Lower leg skin (tissue), 4 donors: ENCODE measurements around the gene FBXL13. TPM values are rescaled to one million over a fixed set of nuclear protein-coding genes. Genes with fewer than 3 reads are reported as not detected.

ENCODE experiments used
- DNase-seq, 2 donors: peaks; one replicate each; pipeline ENCODE4 v3.0.0-alpha.2; 2019; ENCODE audit warnings: low spot score in 2 of 2
- H3K4me3 ChIP-seq: fragments of 200-600 bp; sonication (generic); 2 replicates; pipeline ENCODE4 v1.5.1; 2017; ENCODE audit warnings: mild to moderate bottlenecking, low read depth; ENCODE audit not compliant: poor library complexity, severe bottlenecking
- CTCF ChIP-seq, 3 donors: fragments of 450-650 bp; IDR thresholded peaks; one replicate each; pipeline ENCODE4 v1.5.1; 2016; ENCODE audit warnings: antibody characterized with exemption in 3 of 3, mild to moderate bottlenecking in 3 of 3, moderate library complexity in 2 of 3
- POLR2A ChIP-seq, 2 donors: fragments of 450-650 bp; IDR thresholded peaks; one replicate each; pipeline ENCODE4 v1.6.1; 2016 to 2017; ENCODE audit warnings: antibody characterized with exemption in 2 of 2, mild to moderate bottlenecking in 1 of 2, moderate library complexity in 1 of 2
- WGBS, 2 donors: methylation state at CpG; one replicate each; pipeline ENCODE4 v1.1.5; 2018; 5-methylcytosine and 5-hydroxymethylcytosine counted together
- intact Hi-C: fragments of 100-400 bp; cut with DNase I; formaldehyde crosslinking; loops from one replicate; pipeline ENCODE4 v1.15.0; 2023; ENCODE audit warnings: low total_unique reads
- total RNA-seq, 4 donors: library from RNA; depleted of rRNA; stranded (reverse); fragments of >200 nt; gene quantifications; one replicate each; pipeline ENCODE4 v1.1.0, GENCODE V29; 2016

FBXL13 gene
- total RNA-seq, 4 donors from 2014 or later = 0.78 to 1.5 (median 1.1) TPM; not detected in 1

GRCh38 chr7:102890292-102890970, 184.2 kb downstream of the FBXL13 start:
- no peak for DNase-seq
- H3K4me3 ChIP-seq = no peak overlapping the region

DNA sequence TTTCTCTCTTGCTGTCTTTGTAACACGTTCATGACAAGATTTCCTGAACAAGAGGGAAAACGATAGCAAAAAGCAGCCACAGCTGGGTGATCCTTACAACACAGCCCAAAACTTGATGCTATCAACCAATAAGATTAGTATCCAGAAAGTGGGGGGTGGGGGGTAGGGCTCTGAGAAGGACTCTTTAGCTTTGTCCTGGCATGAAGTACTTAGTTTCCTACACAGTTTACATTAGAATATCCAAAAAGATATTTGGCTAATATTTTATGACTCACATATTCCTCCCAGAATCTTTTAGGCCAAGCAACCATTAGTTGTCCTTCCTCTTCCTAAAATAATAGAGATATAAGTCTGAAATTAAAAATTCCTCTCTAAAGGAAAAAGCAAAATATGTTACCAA, 184.7 kb downstream of the FBXL13 start:
- TF ChIP-seq CTCF (IDR thresholded peaks at IDR 0.05) (no peak), POLR2A (IDR thresholded peaks at IDR 0.05) (no peak)
- intact Hi-C loops = no loop called here
- no peak overlapping the region for H3K4me3 ChIP-seq
- no peak for DNase-seq
- 60 to 88% methylated on average over 2 of the region's 2 CpGs for WGBS, 2 donors

More at GRCh38 chr7:102890292-102890970, 184.2 kb downstream of the FBXL13 start:
- 71 to 74% methylated on average over 2 of the region's 2 CpGs for whole genome bisulfite sequencing, 2 donors
- intact Hi-C loops = no loop called here
- TF ChIP-seq CTCF (IDR thresholded peaks at IDR 0.05) (no peak), POLR2A (IDR thresholded peaks at IDR 0.05) (no peak)

GRCh38 chr7:102888561-102889233, 185.9 kb downstream of the FBXL13 start:
- DNase-seq = no peak
- intact Hi-C loops = no loop called here
- no peak overlapping the region for H3K4me3 ChIP-seq
- 88 to 90% methylated on average over 3 of the region's 3 CpGs for WGBS, 2 donors
- TF ChIP-seq CTCF (IDR thresholded peaks at IDR 0.05) (no peak), POLR2A (IDR thresholded peaks at IDR 0.05) (no peak)

DNA sequence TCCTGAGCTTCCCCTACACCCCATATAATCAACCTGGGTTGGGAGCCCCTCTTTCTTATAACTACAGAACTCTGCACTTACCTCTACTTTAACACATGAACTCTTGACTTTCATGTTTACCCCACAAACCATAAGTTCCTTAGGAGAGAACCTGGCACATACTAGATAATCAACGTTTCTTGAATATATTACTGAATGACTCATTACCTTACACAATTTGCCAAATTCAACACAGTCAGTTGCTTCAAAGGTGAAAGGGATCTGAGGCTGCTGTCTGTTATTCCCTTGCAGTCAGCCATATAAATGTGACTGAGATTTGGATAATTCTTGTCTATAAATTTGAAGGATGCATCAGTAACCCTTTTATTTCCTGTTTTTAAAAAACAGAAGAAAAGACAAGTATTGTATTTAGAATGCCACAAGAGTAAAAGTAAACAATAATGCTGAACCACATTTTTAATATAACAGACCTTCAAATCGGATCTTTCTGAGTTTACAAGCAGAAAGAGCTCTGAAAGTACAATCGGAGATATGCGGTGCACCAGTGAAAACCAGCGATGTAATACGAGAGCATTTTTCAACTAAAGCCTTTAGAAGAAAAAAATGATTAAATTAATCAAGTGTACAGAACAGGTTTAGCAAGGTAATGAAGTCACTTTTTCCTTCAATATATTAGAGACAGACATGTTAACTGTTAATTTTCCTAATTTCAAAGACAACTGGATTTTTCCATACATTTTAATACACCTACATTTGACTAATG, 191.3 kb downstream of the FBXL13 start:
- intact Hi-C loops = no loop called here
- no peak for TF ChIP-seq POLR2A (IDR thresholded peaks at IDR 0.05)
- no peak for TF ChIP-seq CTCF (IDR thresholded peaks at IDR 0.05)
- no peak for DNase-seq
- WGBS, 2 donors = 45 to 48% methylated on average over 6 of the region's 6 CpGs
- no peak overlapping the region for H3K4me3 ChIP-seq

GRCh38 chr7:102875700-102876295, 198.8 kb downstream of the FBXL13 start:
- intact Hi-C loops = no loop called here
- TF ChIP-seq POLR2A (IDR thresholded peaks at IDR 0.05) = no peak
- TF ChIP-seq CTCF (IDR thresholded peaks at IDR 0.05) = no peak
- WGBS, 2 donors = 96 to 97% methylated on average over 3 of the region's 3 CpGs
- DNase-seq = no peak
- H3K4me3 ChIP-seq = no peak overlapping the region
